Stimulated activated CD4-positive, alpha-beta T cell treated with anti-CD3 and anti-CD28 coated beads, Interleukin-1b, Interleukin-23, amount 100 ng/mL, for 48 hours (primary cell): Measurements from ENCODE around the gene FUT7.
"Not testable (repeated sequence)": the region's sequence is repeated elsewhere in the genome, so short reads cannot be mapped to it uniquely, and the experiment has no call there.

Experiments used
- DNase-seq: peaks from one replicate; pipeline ENCODE4 v3.0.0-alpha.2; 2020

FUT7 gene

DNA sequence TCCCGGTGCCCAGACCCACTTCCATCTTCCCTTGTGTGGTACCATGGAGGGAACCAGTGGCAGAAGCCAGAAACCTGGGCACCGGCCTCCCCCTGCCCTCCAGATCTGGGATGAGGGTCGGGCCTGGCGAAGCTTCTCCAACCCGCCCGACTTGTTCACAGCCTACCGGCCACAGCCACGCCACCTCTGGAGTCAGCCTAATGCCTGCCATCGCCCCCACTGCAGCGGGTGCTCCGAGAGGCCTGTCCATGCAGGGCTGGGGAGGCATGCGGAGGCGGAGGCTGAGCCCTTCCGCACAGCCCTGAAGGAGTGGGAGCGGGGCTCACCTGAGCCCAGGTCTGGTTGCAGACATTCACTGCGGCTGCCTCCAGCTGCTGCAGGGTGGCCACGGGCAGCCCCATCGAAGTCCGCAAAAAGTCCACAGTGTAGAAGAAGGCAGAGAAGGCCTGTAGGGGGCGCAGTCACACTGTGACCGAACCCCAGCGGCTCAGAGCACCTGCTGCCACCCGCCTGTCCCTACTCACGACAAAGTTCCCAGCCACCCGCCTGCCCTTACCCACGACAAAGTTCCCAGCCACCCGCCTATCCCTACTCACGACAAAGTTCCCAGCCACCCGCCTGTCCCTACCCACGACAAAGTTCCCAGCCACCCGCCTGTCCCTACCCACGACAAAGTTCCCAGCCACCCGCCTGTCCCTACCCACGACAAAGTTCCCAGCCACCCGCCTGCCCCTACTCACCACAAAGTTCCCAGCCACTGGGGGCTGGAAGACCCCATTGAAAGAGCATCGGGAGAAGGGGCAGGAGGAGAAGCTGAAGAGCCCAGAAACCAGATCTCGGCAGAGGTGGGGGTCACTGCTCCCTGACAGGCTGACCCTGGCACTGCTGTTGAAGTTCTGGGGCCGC is 17.9 kb upstream of the FUT7 start:
- DNase-seq = peak; percentile 73

DNA sequence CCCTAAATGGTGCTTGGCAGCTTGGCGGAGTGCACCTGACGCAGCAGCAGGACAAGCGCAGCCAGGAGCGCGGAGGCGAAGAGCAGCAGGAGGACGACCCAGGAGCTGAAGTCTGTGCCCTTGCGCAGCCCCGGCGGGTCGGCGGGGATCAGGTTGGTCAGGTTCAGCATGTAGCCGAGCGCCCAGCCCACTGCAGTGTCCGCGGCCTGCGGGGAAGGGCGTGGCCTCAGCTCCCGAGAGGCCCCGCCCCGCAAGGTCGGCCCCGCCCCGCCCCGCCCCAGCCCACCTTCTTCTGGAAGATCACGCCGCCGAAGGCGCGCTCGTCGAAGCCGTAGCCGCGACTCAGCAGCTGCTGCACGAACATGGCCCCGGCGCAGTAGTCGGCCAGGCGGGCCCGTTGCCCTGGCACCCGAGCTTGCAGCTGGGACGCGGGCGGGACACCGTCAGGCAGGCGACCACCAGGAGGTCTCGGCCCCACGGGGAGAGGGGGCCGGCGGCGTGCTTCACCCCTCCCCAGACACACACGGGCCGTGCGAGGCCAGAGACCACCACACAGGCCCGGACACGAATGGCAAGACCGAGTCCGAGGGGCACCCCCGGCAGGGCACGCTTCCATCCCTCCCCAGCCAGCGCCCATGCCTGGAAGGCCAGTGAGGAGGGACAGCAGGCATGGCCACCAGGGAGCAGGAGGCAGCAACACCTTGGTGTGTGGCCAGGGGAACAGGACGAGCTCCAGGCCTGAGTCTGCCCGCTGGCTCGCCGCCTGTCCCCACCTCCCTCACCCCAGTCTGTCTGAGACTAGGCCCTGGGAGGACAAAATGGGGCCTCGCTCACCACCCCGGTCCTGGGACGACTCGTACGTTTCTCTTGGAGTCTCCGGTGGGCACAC is 17.0 kb upstream of the FUT7 start:
- DNase-seq = no peak

DNA sequence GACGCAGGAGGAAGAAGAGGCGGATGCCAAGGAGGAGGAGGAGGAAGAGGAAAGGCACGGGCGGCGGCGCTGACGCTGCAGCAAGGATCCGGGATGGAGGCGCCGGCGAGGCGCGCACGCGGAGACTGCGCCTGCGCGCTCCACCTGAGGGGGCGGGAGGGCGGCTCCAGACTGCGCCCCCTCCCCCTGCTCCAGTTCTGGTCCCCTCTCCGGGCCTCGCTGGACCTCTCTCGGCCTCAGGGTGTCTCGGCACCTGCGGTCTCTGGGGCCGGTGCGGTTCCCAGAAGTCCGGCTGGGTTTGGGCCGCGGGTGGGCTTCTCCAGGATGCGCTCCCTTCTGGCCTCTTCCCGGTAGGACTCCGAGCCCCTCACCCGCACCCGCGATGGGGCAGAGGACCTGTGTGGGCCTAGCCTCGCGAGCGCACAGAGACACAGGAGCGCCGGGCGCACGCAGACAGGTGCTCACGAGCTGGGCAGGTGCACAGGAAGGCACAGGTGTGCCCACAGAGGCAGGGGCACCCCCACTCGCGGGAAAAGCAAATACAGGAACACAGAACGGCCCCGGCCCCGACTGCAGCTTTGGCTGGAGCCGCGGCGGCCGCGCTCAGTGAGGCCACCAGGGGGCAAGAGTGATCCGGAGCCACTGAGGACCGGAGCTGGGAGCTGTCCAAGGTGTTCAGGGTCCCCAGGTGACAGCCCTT is 14.3 kb upstream of the FUT7 start, which contains the start of gene NPDC1:
NPDC1 (minus strand) TSS at position 90 of the 700 bp plus-strand sequence. CDS start 188 bp downstream, outside the sequence.
- peak; percentile 76 for DNase-seq

DNA sequence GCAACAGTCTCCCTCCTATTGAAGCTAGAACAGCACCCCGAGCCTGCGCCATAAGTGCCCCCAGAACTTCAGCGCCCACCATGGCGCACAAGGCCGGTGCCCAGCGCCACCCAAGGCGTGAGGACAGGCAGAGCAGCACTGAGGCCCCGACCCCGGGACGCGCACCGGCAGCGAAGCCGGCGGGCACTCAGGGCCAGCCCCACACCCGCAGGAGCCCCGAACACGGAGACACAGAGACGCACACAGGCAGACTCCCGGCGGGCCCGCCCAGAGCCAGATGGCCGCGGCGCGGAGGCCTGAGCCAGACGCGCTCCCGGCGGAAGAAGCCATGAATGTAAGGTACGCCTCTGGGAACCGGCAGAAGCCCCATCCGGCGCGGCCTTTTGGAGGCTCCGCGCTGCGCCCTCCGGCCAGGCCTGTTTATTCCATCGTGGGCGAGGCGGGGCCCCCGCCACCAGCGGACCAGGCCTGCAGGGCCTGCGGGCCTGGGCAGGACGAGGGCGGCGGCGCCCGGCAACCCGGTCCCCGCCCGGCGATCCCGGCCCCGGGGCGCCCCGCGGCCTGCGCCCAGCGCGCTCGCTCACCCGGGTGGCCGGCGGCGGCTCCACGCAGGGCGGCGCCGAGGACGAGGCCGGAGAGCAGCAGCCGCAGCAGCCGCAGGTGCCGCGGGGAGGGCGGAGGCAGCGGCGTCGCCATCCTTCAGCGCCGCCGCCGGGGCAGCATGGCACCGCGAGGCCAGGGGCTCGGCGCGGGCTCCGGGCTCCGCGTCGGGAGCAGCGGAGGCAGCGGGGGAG is 13.6 kb upstream of the FUT7 start:
- DNase-seq = no peak

DNA sequence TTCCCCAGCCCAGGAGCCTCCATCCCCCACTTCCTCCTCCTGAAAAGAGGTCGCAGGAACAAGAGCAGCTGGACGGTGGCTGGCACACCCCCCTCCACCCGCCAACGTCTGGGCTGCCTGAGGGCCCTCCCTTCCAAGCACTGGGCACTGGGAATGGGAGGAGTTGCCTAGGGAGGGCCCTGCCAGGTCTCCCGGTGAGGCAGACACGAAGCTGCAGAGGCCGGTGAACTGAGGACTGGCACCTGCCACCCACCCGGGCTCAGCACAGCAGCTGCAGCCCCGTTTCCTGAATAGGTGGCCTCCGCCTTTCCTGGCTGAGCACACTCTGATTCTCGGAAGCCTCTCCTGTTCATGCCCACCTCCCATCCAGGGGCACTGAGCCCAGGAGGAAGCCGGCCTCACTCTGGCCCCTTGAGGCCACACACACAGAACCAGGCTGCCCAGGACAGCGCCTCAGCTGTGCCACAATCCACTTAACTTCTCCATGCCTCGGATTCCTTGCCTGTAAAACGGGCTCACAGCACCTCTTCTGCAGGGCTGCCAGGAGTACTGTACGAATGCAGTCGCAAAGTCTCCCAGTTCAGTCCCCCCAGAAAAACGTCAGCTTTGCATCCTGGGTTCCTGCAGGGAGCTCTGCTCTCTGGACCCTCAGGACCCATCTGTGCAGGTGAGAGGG is 12.8 kb upstream of the FUT7 start:
- no peak for DNase-seq

DNA sequence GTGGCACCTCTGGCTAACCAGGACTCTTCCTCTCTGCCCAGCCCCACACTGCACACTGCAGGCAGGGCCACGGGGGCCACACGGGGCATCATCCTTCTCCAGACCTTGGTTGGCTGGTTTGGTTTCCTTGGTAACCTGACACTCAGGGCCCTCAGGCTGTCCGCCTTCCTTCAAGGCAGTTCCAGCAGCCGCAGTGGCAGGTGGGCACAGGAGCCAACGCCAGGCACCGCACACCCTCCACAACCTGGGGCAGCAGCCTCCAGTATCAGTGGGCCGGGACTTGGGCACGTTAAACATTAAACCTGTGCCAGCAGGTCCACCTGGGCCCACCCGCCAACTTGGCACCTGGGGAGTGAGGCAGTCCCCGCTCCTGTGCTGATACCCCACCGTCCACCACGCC is 12.1 kb upstream of the FUT7 start:
- DNase-seq = no peak

DNA sequence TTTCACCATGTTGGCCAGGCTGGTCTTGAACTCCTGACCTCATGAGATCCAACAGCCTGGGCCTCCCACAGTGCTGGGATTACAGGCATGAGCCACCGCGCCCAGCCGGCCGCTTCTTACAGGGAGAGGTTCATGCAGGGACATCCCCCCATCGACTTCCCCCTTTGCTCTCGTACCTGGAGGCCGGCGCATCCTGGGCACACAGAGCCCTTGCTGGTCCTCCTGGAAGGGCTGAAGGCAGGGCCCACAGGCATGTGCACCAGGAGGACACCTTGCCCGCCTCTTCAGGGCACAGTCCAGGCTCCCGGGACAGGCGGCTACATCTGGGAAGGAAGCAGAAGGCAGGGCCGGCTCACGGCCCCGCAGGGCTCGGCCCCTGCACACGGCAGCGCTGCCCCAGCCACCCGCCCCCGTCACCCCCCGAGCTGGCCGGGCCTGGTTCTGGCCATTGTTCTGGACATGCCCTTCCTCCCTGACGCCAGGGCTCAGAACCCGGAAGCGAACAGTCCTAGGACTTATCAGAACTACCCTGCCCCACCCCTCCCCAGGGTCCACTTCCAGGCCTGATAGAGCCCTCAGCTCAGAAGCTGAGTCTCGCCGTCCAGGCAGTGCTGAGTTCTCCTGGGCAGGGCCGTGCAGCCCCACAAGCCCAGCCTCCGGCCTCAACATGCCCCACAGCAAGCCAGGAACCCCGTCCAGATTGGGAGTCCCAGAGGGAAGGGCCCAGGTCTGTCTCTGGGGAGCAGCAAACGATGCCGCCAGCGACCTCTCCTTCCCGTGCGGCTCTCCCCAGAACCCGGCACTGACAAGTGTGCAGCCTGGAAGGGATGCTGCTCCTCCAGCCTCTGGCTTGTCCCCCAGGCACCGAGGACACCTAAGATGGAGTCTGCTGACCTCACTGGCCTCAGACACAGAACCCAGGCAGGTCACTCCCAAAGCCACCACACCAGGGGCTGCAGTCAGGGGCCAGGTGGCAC is 11.2 kb upstream of the FUT7 start:
- no peak for DNase-seq

DNA sequence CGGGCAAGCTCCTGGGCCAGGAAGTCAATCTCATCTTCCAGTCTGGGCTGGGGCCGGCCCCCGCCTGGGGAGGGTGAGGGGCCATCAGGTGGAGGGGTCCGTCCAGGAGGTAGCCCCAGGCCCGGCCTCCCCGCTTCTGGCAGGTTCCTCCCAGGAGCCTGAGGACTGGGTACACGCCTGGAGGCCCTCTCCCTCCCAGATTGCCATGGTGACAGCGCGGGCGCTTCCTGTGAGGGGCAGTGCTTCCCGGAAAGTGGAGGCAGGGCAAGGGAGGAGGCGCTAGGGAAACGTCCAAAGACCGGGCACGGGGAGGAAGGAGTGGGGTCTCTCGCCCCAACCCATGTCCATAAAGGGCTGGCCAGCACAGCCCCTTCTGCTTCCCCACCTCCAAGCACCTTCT is 9.2 kb upstream of the FUT7 start:
- DNase-seq = no peak

DNA sequence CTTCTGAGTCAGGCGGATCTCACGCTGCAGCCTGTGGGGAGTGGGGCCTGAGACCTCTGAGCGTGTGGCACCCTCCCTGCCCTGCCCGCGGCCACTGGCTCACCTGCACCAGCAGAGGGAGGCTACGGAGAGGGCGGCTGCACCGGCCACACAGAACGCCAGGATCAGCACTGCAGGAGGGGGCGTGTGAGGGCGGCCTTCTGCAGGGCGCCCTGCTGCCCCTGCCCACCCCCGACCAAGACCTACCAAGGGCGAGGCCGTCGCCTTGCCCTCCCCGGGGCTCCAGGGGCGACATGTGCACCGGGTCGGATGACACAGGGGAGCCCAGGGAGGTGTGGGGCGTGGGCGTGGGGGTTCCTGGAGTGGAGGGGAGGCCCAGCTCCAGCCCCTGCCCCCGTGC is 8.7 kb upstream of the FUT7 start:
- no peak for DNase-seq

DNA sequence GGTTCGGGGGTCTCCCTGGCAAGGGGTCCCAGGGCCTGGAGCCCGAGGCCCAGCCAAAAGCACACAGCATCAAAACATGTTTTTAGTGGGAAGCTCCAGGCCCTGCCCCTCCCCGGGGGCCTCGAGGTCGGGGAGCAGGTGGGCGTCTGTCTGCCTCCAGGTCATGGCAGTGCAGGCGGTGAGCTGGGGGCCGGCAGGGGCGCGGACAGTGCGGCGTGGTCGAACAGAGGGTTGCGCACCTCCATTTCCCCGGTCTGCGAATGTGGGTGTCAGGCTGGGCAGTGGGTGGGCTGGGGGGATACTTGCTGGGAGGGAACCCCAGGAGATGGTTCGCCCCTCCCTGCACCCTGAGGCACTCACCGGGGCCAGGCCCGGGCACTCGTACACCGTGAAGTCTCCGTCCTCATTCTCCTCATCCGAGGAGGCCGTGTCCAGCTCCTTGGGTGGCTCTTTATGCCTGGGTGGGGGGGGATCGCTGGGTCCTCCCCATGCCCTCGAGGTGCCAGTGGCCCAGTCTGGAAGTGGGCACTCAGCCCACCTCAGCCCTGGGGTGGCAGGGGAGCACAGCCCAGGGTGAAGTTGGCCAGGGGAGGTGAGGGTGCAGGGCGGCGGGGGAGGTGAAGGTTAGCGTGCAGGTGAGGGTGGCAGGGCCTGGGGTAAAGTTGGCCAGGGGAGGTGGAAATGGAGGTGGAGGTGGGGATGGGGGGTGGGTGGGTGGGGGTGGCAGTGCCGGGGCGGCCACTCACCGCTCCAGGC is 7.9 kb upstream of the FUT7 start:
- DNase-seq = no peak

DNA sequence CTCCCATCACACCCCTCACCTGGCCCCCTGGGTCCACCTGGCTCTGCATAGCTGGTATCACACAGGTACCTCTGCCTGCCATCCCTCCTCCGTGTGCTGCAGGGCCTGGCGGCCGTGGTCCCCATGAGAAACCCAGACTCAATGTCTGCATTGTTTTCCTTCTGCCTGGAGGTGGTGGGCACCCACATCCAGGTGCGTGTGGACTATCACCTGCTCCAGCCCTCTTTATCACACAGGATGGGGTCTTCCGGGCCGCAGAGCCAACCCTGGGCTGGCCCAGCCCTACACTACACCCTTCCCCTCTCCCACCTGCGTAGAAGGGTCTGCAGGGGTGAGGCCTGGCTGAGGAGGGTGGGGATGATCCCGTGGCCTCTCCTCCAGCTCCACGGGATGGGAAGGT is 7.0 kb upstream of the FUT7 start:
- DNase-seq = no peak

DNA sequence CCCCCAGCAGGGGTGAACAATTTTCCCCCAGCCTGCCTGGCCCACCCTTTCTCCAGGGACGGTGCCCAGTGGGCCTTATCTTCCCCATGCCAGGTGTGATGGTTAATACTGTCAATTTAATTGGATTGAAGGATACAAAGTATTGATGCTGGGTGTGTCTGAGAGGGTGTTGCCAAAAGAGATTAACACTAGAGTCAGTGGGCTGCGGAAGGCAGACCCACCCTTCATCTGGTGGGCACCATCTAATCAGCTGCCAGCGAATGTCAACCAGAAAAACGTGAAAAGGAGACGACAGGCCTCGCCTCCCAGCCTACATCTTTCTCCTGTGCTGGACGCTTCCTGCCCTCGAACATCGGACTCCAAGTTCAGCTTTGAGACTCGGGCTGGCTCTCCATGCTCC is 5.6 kb upstream of the FUT7 start:
- DNase-seq = no peak

DNA sequence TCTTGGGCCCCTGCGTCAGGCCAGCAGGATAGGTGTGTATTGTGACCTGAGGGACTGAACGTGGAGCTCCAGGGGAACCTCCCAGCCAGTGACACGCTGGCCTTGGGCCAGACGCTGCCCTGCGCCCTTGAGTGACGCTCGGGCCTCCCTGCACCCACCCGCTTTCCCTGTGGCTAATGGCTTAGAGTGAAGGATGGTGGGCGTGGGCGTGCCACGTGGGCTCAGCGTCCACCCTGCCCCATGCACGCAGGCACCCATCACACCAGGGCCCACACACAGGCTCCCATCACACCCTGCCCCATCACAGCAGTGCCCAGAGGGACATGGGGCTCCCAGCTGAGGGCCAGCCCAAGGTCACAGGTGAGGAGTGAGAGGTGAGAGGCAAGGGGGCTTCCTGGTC is 5.1 kb upstream of the FUT7 start:
- no peak for DNase-seq

DNA sequence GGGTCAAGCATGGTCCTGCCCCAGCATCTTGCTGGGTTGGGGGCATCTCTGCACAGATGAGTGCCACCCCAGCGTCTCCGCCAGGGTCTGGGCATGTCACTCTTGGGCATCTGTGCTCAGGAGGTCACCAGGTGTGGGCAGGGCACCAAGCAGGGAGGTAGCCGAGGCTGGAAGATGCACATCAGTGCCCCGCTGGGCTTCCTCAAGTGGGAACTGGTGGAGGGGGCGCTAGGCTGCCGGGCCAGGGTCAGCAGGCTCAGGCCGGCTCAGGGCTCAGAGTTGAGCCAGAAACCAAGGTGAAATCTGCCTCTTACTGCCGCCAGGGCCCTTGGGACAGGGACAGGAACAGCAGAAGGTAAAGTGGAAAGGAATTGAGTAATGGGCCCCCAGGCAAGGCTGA is 4.0 kb upstream of the FUT7 start:
- DNase-seq = no peak

DNA sequence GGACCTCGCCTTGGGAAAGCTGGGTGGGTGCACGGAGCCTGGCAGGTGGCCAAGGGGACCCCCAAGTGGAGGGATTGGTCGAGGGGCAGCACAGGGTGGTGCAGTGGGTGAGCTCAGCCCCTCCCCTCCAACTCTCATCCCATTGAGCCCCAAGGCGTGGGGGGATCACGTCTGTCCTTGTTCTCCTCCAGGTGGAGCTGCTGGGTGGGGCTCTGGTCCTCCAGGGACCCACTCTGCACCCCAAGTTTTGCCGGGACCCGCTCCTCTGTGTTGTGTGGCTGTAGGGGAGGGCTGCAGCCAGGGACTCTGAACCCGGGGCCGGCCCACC is 3.6 kb upstream of the FUT7 start:
- DNase-seq = no peak

DNA sequence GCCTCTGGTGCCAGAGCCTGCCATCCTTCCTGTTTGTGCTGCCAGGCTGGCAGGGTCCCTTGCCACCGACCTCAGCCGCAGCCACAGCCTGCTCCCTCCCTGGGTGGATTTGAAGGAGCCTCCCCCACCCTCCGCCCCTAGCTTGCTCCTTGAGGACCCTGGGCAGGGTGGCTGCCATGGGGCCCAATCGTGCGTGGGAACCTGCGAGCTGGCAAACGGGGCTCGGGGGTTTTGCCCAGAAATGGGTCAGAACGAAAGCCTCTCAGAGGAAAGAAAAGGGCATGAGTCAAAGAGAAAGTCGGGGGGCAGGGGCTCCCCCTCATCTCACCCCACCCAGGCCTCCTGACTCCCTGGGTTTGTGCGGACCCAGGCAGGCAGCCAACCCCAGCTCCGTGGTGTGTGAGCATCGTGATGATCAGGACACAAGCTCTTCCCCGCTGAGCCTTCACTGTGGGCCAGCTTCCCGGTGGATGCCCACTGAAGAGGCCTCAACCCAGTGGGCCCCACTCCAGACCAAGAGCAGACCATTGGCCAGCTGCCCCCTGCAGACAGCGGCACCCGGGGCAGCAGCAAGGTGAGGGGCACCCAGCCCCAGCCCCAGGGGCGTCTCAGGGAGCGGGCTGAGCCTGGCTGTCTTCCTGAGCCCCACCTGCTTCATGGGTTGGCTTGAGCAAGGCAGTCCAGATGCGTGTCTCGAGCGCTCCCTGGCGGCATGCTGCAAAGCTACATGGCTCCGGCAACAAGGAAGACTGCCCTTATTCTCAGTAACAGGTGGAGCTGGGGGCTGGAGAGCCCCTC is 3.0 kb upstream of the FUT7 start:
- DNase-seq = peak; percentile 88

DNA sequence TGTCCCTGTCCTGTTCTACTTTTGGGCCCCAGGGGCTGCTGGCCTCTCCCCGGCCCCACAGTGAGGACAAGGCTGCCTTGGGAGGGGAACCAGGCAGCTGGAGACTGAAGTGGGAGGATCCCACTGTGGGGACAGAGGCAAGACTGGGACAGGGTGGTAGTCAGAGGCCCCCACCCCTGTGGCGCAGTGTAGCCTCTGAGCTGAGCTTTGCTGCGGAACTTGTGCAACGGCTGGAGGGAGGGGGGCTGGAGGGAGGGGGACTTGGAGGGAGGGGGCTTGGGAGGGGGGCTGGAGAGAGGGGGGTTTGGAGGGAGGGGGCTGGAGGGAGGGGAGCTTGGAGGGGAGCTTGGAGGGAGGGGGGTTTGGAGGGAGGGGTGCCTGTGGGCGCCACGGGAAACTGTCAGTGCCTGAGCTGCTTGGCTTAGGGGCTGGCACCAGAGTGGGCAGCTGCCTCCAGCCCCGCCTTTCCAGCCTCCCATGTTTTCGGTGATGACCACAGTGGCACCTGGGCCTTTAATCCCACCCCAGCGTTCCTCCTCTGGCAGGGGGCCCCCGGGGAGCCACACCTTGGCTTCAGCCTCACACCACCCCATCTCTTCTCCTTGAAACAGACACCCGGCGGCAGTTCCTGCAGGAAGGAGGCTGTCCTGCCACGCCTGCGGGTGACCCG is 2.3 kb upstream of the FUT7 start:
- no peak for DNase-seq

DNA sequence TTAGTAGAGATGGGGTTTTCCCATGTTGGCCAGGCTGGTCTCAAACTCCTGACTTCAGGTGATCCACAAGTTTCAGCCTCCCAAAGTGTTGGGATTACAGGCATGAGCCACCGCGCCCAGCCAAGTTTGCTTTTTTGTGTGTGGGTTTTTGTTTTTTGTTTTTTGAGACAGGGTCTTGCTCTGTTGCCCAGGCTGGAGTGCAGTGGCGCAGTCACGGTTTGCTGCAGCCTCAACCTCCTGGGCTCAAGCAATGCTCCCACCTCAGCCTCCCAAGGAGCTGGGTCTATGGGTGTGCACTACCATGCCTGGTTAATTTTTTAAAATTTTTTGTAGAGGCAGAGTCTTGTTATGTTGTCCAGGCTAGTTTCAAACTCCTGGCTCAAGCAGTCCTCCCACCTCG is 1.6 kb upstream of the FUT7 start:
- DNase-seq = not testable (repeated sequence)
